Mesenchymal stem cell (in vitro differentiated cells and primary cell): Measurements from ENCODE around the gene BRS3.

ENCODE experiments used
- DNase-seq: peaks from one replicate; pipeline ENCODE4 v3.0.0-alpha.2; 2013
- H2AFZ ChIP-seq: one replicate; pipeline ENCODE4 v1.6.1; 2013; ENCODE audit warnings: low read depth, mild to moderate bottlenecking, control low read depth, inconsistent platforms, low read length, moderate library complexity
- H2AK5ac ChIP-seq: 2 replicates; pipeline ENCODE4 v1.6.1; 2013; ENCODE audit warnings: low read length, moderate library complexity, mild to moderate bottlenecking, inconsistent platforms; ENCODE audit not compliant: severe bottlenecking
- H2BK120ac ChIP-seq: one replicate; pipeline ENCODE4 v1.6.1; 2013; ENCODE audit warnings: low read depth, mild to moderate bottlenecking, inconsistent platforms, low read length, moderate library complexity
- H2BK12ac ChIP-seq, 2 experiments: one replicate each; pipeline ENCODE4 v1.6.1; 2013; ENCODE audit warnings: inconsistent platforms in 2 of 2, low read length in 2 of 2, mild to moderate bottlenecking in 2 of 2, moderate library complexity in 2 of 2, control low read depth in 1 of 2
- H2BK15ac ChIP-seq: one replicate; pipeline ENCODE4 v1.6.1; 2013; ENCODE audit warnings: mild to moderate bottlenecking, low read depth, inconsistent platforms; ENCODE audit not compliant: poor library complexity, severe bottlenecking
- H2BK5ac ChIP-seq: 2 replicates; pipeline ENCODE4 v1.6.1; 2013; ENCODE audit warnings: low read depth, mild to moderate bottlenecking, low read length, control low read depth, inconsistent platforms; ENCODE audit not compliant: poor library complexity, severe bottlenecking
- H3K14ac ChIP-seq, 2 experiments: one replicate each; pipeline ENCODE4 v1.6.1; 2013; ENCODE audit warnings: inconsistent platforms in 2 of 2, low read length in 2 of 2, control low read depth in 1 of 2, mild to moderate bottlenecking in 1 of 2, moderate library complexity in 1 of 2
- H3K18ac ChIP-seq, 2 experiments: one replicate each; pipeline ENCODE4 v1.6.1; 2013; ENCODE audit warnings: inconsistent platforms in 2 of 2, low read length in 2 of 2, control low read depth in 1 of 2, low read depth in 1 of 2, mild to moderate bottlenecking in 1 of 2
- H3K23ac ChIP-seq, 2 experiments: one replicate each; pipeline ENCODE4 v1.6.1; 2013; ENCODE audit warnings: inconsistent platforms in 2 of 2, low read length in 2 of 2, mild to moderate bottlenecking in 2 of 2, moderate library complexity in 2 of 2, control low read depth in 1 of 2
- H3K27ac ChIP-seq: 2 replicates; pipeline ENCODE4 v1.5.1; 2013; ENCODE audit warnings: mild to moderate bottlenecking, moderate library complexity, low read length, control low read depth, inconsistent platforms; ENCODE audit not compliant: poor library complexity, severe bottlenecking
- H3K27me3 ChIP-seq, 2 experiments: 2 replicates each; pipeline versions ENCODE4 v1.6.1 to v1.7.0; 2013; ENCODE audit warnings: low read length in 2 of 2, mild to moderate bottlenecking in 2 of 2, moderate library complexity in 2 of 2, control low read depth in 1 of 2, inconsistent platforms in 1 of 2; ENCODE audit not compliant: control insufficient read depth in 1 of 2, insufficient read depth in 1 of 2
- H3K36me3 ChIP-seq, 2 experiments: 2 replicates each; pipeline versions ENCODE4 v1.6.1 to v1.7.0; 2013; ENCODE audit warnings: low read length in 2 of 2, control low read depth in 1 of 2, inconsistent platforms in 1 of 2, low read depth in 1 of 2, mild to moderate bottlenecking in 1 of 2; ENCODE audit not compliant: insufficient read depth in 2 of 2, control insufficient read depth in 1 of 2
- H3K4ac ChIP-seq, 2 experiments: one replicate each; pipeline ENCODE4 v1.6.1; 2013; ENCODE audit warnings: inconsistent platforms in 2 of 2, low read length in 2 of 2, mild to moderate bottlenecking in 2 of 2, moderate library complexity in 2 of 2, control low read depth in 1 of 2, low read depth in 1 of 2
- H3K4me1 ChIP-seq: 2 replicates; pipeline ENCODE4 v1.6.1; 2013; ENCODE audit warnings: low read depth, low read length, control low read depth; ENCODE audit not compliant: control insufficient read depth, insufficient read depth
- H3K4me2 ChIP-seq: 2 replicates; pipeline ENCODE4 v1.6.1; 2013; ENCODE audit warnings: low read length, mild to moderate bottlenecking, inconsistent platforms; ENCODE audit not compliant: poor library complexity, severe bottlenecking
- H3K4me3 ChIP-seq, 2 experiments: 2 replicates each; pipeline versions ENCODE4 v1.5.1 to v1.7.0; 2013; ENCODE audit warnings: low read length in 2 of 2, mild to moderate bottlenecking in 2 of 2, control low read depth in 1 of 2, low read depth in 1 of 2; ENCODE audit not compliant: insufficient read depth in 1 of 2
- H3K79me1 ChIP-seq: replicated peaks from 2 replicates; pipeline ENCODE4 v1.6.1; 2013; ENCODE audit warnings: mild to moderate bottlenecking, control low read depth, low read length, inconsistent platforms; ENCODE audit not compliant: poor library complexity, severe bottlenecking
- H3K9ac ChIP-seq: 2 replicates; pipeline ENCODE4 v1.7.0; 2013; ENCODE audit warnings: mild to moderate bottlenecking, low read length, moderate library complexity
- H3K9me3 ChIP-seq: 2 replicates; pipeline ENCODE4 v1.7.0; 2013; ENCODE audit warnings: mild to moderate bottlenecking, low read length; ENCODE audit not compliant: control insufficient read depth
- H4K8ac ChIP-seq: one replicate; pipeline ENCODE4 v1.6.1; 2013; ENCODE audit warnings: inconsistent platforms, mild to moderate bottlenecking, low read length, moderate library complexity
- H4K91ac ChIP-seq: one replicate; pipeline ENCODE4 v1.6.1; 2013; ENCODE audit warnings: mild to moderate bottlenecking, low read length, inconsistent platforms
- WGBS: methylation state at CpG from one replicate; pipeline ENCODE4 v1.1.7; 2013; ENCODE audit warnings: mixed read lengths; 5-methylcytosine and 5-hydroxymethylcytosine counted together

The BRS3 gene

DNA sequence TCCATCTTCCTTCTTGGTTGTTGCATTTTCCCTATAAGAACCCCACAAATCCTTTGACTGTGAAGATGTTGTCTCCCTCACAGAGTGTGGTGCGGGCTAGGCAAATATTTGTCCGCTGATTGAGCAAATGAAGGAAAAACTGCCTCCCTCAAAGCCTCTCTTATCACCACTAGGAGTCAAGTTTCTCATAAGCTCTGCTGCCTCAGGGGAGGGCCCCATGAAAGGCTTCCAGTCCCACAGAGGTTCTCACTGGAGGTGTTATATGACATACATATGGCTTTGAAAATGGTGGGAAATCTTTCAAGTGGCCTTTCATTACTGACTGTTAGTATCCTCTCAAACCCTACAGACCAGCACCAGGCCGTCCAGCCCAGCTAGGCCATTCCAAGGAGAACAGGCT lies 53.5 kb downstream of the BRS3 start:
- Histone ChIP-seq H2BK5ac (no peak overlapping the region), H3K4me2 (no peak overlapping the region), H3K27ac (no peak overlapping the region), H3K18ac (no peak overlapping the region), H2BK120ac (no peak overlapping the region), H3K4ac (no peak overlapping the region), H4K91ac (no peak overlapping the region), H3K4me3 (no peak overlapping the region), H3K9ac (no peak overlapping the region), H3K14ac (no peak overlapping the region), H3K27me3 (peaks cover 0 to 26% of the 10 kb centered on the region in 2 experiments), H2AFZ (no peak overlapping the region), H4K8ac (no peak overlapping the region), H3K9me3 (no peaks in the 10 kb centered on the region), H2BK15ac (no peak overlapping the region), H2AK5ac (no peak overlapping the region), H3K79me1 (no peaks in the 10 kb centered on the region), H3K23ac (no peak overlapping the region), H3K36me3 (no peaks in the 10 kb centered on the region), H3K4me1 (no peaks in the 10 kb centered on the region), H2BK12ac (no peak overlapping the region)
- DNase-seq, result no peak
- 82% methylated on average over 3 of the region's 3 CpGs for WGBS

- H3K4me2 ChIP-seq, result no peak overlapping the region
Measured at GRCh38 chrX:136542281-136542680, 54.5 kb downstream of the BRS3 start.

More at GRCh38 chrX:136542281-136542680, 54.5 kb downstream of the BRS3 start:
- H4K8ac ChIP-seq, result no peak overlapping the region
- H2BK15ac ChIP-seq, result no peak overlapping the region
- H3K14ac ChIP-seq, result no peak overlapping the region
- H3K4ac ChIP-seq, result no peak overlapping the region
- no peak overlapping the region for H2BK5ac ChIP-seq
- no peak overlapping the region for H4K91ac ChIP-seq
- no peak overlapping the region for H3K18ac ChIP-seq
- no peaks in the 10 kb centered on the region for H3K36me3 ChIP-seq
- H3K9me3 ChIP-seq, result no peaks in the 10 kb centered on the region
- no peaks in the 10 kb centered on the region for H3K4me1 ChIP-seq
- H3K79me1 ChIP-seq, result no peaks in the 10 kb centered on the region
- 82% methylated on average over 2 of the region's 7 CpGs for WGBS
- no peak overlapping the region for H3K4me3 ChIP-seq
- H3K9ac ChIP-seq, result no peak overlapping the region
- no peak overlapping the region for H2AK5ac ChIP-seq
- H2BK12ac ChIP-seq, result no peak overlapping the region
- H3K27me3 ChIP-seq, result peaks cover 0 to 26% of the 10 kb centered on the region in 2 experiments
- H3K23ac ChIP-seq, result no peak overlapping the region
- no peak overlapping the region for H2AFZ ChIP-seq
- no peak overlapping the region for H3K27ac ChIP-seq
- DNase-seq, result no peak
- no peak overlapping the region for H2BK120ac ChIP-seq
